D721Med (cell line): ENCODE measurements around the gene CTR9.

Source experiments
- DNase-seq: peaks from one replicate; pipeline ENCODE4 v3.0.0; 2011; ENCODE audit warnings: low spot score; ENCODE audit not compliant: insufficient read length
- FAIRE-seq: peaks from 2 replicates; lab custom pipeline; 2011; peaks lifted over from hg19 to GRCh38; lab: Jason Lieb, UNC
- CTCF ChIP-seq: IDR thresholded peaks from 2 replicates; pipeline ENCODE4 v1.5.1; 2012; ENCODE audit warnings: mild to moderate bottlenecking, control low read depth; ENCODE audit not compliant: insufficient read depth; ENCODE audit errors: missing control alignments

Gene CTR9

GRCh38 chr11:10793470-10794255, 42.6 kb downstream of the CTR9 start:
- TF ChIP-seq CTCF = no peak
- FAIRE-seq (no peak), DNase-seq (no peak)

- TF ChIP-seq CTCF = no peak
- DNase-seq = no peak
- no peak for FAIRE-seq
Measured at GRCh38 chr11:10796191-10796590, 45.1 kb downstream of the CTR9 start.

- TF ChIP-seq CTCF = no peak
- FAIRE-seq (no peak), DNase-seq (no peak)
Measured at GRCh38 chr11:10797001-10797400, 46.0 kb downstream of the CTR9 start.

DNA sequence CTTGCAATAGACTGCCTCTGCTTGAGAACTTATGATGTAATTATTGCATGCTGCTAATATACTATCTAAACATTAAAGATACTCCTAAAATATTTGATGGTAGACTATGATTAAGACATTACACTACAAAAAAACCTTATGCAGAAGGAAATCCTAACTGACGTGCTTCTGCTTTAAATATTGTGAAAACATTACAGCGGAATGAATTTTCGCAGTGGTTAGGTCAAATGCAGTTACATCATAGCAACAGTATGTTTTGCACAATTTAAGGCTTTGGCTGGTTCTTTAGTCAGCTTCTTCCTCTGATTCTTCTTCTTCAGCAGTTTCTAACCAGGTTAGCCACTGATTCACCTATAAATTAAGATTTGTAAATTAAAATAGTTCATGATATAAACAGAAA, 46.5 kb downstream of the CTR9 start:
- no peak for FAIRE-seq
- no peak for DNase-seq

GRCh38 chr11:10798330-10798928, 47.4 kb downstream of the CTR9 start:
- TF ChIP-seq CTCF = no peak
- DNase-seq (no peak), FAIRE-seq (no peak)

More for the DNA sequence above, 46.5 kb downstream of the CTR9 start:
- TF ChIP-seq CTCF = no peak

- TF ChIP-seq CTCF = no peak
- no peak for FAIRE-seq
- DNase-seq = no peak
Measured at GRCh38 chr11:10800292-10800691, 49.2 kb downstream of the CTR9 start.

DNA sequence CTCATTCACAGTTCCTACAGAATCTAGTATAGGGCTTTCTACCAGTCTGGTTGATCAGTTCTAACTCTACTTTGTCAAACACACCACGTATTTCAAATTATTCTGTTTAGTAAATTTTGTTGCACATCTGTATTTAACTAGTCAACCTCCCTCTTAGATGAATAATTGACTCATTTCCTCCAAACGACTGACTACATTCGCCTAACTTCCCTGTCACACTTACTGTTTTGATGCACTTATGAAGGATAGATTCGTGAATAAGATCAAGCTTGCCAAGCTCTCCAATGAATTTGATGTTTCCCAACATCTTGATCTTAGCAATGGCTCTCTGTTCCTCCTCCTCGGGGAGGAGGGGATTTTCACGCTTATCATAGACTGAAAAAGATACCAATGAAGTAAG, 52.6 kb downstream of the CTR9 start:
- DNase-seq (no peak), FAIRE-seq (no peak)
- TF ChIP-seq CTCF = no peak
